Activated naive CD4-positive, alpha-beta T cell treated with anti-CD3 and anti-CD28 coated beads for 36 hours (primary cell): ENCODE results near the gene SH3BP4. TPM values are rescaled to one million over a fixed set of nuclear protein-coding genes. Genes with fewer than 3 reads are reported as not detected.

ENCODE experiments used
- CTCF ChIA-PET: fragments of 350-600 bp; sonication (Branson Sonifier 250); formaldehyde crosslinking; loops from one replicate; lab custom pipeline; 2021; ENCODE audit warnings: antibody characterized with exemption; lab: Charles Lee
- DNase-seq: peaks from one replicate; pipeline ENCODE4 v3.0.0-alpha.2; 2020
- H3K27ac Mint-ChIP-seq: one replicate; pipeline ENCODE4 v1.8.0; 2021; ENCODE audit warnings: mild to moderate bottlenecking, mixed read lengths
- H3K27me3 Mint-ChIP-seq: one replicate; pipeline ENCODE4 v1.8.0; 2021; ENCODE audit warnings: low read depth, mixed read lengths
- H3K36me3 Mint-ChIP-seq: one replicate; pipeline ENCODE4 v1.8.0; 2021; ENCODE audit warnings: low read depth, mixed read lengths
- H3K4me1 Mint-ChIP-seq: one replicate; pipeline ENCODE4 v1.8.0; 2021; ENCODE audit warnings: low read depth, mixed read lengths
- H3K4me3 Mint-ChIP-seq: one replicate; pipeline ENCODE4 v1.8.0; 2021; ENCODE audit warnings: mild to moderate bottlenecking, moderate library complexity, mixed read lengths
- H3K9me3 Mint-ChIP-seq: one replicate; pipeline ENCODE4 v1.8.0; 2021; ENCODE audit warnings: mixed read lengths
- intact Hi-C: fragments of 100-400 bp; cut with micrococcal nuclease; formaldehyde crosslinking; loops from one replicate; pipeline ENCODE4 v1.15.1; 2023
- total RNA-seq, 2 experiments: library from RNA; stranded (reverse); gene quantifications; one replicate each; pipeline ENCODE4 v1.2.3, GENCODE V29; 2021

The SH3BP4 gene
- total RNA-seq, 2 experiments from 2014 or later: 0.42 to 0.64 TPM

DNA sequence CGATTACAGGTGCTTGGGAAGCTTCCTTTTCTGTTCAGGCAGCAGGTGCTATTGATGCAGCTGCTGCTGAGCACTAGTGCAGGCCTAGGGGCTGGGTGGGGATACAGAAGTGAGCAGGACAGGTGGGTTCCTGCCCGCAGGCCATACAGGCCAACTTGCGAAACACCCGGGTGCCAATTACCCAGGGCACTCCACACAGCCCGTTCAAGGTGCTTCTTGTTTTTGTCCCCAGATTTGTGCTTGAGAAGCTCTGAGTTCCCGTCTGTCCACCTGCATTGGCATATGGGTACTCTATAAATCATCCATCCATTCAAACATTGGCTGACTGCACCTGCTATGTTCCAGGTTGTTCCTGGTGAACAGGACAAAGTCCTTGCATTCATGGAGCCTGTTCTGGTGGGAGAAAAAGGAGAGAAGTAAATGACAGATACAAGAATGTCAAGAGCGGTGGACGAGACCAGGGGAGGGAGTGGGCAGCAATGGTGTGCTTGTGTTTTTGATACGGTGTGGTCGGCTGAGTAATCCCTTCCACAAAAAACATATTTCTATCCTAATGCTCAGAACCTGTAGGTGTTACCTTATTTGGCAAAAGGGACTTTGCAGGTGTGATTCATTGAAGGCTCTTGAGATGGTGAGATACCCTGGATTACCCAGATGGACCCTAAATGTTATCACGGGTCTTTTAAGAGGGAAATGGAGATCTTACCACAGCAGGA lies 31.4 kb downstream of the SH3BP4 start:
- Mint-ChIP-seq H3K9me3 (peaks cover 4% of the 10 kb centered on the region), H3K36me3 (no peaks in the 10 kb centered on the region), H3K27me3 (peaks cover under 1% of the 10 kb centered on the region), H3K4me3 (no peak overlapping the region), H3K27ac (no peak overlapping the region), H3K4me1 (no peaks in the 10 kb centered on the region)
- intact Hi-C loops: no loop called here
- CTCF ChIA-PET: no interaction called here
- no peak for DNase-seq

GRCh38 chr2:234985608-234986245 lies 33.9 kb downstream of the SH3BP4 start:
- no peaks in the 10 kb centered on the region for H3K9me3 Mint-ChIP-seq
- H3K27ac Mint-ChIP-seq: no peak overlapping the region
- no peak overlapping the region for H3K4me3 Mint-ChIP-seq
- CTCF ChIA-PET: no interaction called here
- H3K27me3 Mint-ChIP-seq: no peaks in the 10 kb centered on the region
- DNase-seq: no peak
- H3K36me3 Mint-ChIP-seq: no peaks in the 10 kb centered on the region
- H3K4me1 Mint-ChIP-seq: no peaks in the 10 kb centered on the region
- intact Hi-C loops: no loop called here

DNA sequence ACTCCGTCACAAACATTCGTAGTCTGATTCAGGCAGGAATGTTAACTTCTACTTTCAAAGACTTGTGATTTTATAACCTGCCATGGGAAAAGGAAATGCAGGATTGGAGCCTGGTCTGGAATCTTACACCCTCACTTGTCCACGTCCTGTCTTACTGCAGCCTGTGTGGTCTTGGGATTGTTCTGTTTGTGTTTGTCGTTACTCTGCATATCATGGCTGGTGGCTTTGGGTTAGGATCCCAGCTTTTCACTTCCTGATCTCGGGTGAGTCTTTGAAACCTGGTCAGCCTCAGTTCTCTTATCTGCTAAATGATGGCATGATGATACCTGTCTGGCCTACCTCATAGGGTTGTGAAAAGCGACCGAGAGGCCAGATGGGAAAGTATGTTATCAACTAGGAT lies 34.6 kb downstream of the SH3BP4 start:
- CTCF ChIA-PET: no interaction called here
- H3K4me1 Mint-ChIP-seq: no peaks in the 10 kb centered on the region
- intact Hi-C loops: no loop called here
- no peaks in the 10 kb centered on the region for H3K9me3 Mint-ChIP-seq
- no peaks in the 10 kb centered on the region for H3K36me3 Mint-ChIP-seq
- H3K4me3 Mint-ChIP-seq: no peak overlapping the region
- no peak for DNase-seq
- H3K27ac Mint-ChIP-seq: no peak overlapping the region
- no peaks in the 10 kb centered on the region for H3K27me3 Mint-ChIP-seq

- CTCF ChIA-PET: no interaction called here
- no peaks in the 10 kb centered on the region for H3K36me3 Mint-ChIP-seq
- H3K4me3 Mint-ChIP-seq: no peak overlapping the region
- DNase-seq: no peak
- intact Hi-C loops: no loop called here
- H3K4me1 Mint-ChIP-seq: no peaks in the 10 kb centered on the region
- no peak overlapping the region for H3K27ac Mint-ChIP-seq
- no peaks in the 10 kb centered on the region for H3K27me3 Mint-ChIP-seq
- H3K9me3 Mint-ChIP-seq: no peaks in the 10 kb centered on the region
Observed at GRCh38 chr2:234986876-234987720, 35.3 kb downstream of the SH3BP4 start.

GRCh38 chr2:234987754-234988153 lies 35.9 kb downstream of the SH3BP4 start:
- peaks cover 2% of the 10 kb centered on the region for H3K27me3 Mint-ChIP-seq
- no peaks in the 10 kb centered on the region for H3K36me3 Mint-ChIP-seq
- no peak overlapping the region for H3K27ac Mint-ChIP-seq
- no peak overlapping the region for H3K4me3 Mint-ChIP-seq
- no peak for DNase-seq
- intact Hi-C loops: no loop called here
- no peaks in the 10 kb centered on the region for H3K9me3 Mint-ChIP-seq
- CTCF ChIA-PET: no interaction called here
- no peaks in the 10 kb centered on the region for H3K4me1 Mint-ChIP-seq

- no peaks in the 10 kb centered on the region for H3K9me3 Mint-ChIP-seq
- CTCF ChIA-PET: no interaction called here
Observed at GRCh38 chr2:234988491-234988890, 36.7 kb downstream of the SH3BP4 start.

GRCh38 chr2:234989183-234989701 lies 37.4 kb downstream of the SH3BP4 start:
- intact Hi-C loops: no loop called here
- H3K36me3 Mint-ChIP-seq: no peaks in the 10 kb centered on the region
- H3K27ac Mint-ChIP-seq: no peak overlapping the region
- H3K27me3 Mint-ChIP-seq: peaks cover 2% of the 10 kb centered on the region
- H3K4me3 Mint-ChIP-seq: no peak overlapping the region
- no peaks in the 10 kb centered on the region for H3K9me3 Mint-ChIP-seq
- no peaks in the 10 kb centered on the region for H3K4me1 Mint-ChIP-seq
- CTCF ChIA-PET: no interaction called here
- DNase-seq: no peak

More at GRCh38 chr2:234988491-234988890, 36.7 kb downstream of the SH3BP4 start:
- intact Hi-C loops: no loop called here
- DNase-seq: no peak
- Mint-ChIP-seq H3K27me3 (peaks cover 2% of the 10 kb centered on the region), H3K36me3 (no peaks in the 10 kb centered on the region), H3K27ac (no peak overlapping the region), H3K4me3 (no peak overlapping the region), H3K4me1 (no peaks in the 10 kb centered on the region)

DNA sequence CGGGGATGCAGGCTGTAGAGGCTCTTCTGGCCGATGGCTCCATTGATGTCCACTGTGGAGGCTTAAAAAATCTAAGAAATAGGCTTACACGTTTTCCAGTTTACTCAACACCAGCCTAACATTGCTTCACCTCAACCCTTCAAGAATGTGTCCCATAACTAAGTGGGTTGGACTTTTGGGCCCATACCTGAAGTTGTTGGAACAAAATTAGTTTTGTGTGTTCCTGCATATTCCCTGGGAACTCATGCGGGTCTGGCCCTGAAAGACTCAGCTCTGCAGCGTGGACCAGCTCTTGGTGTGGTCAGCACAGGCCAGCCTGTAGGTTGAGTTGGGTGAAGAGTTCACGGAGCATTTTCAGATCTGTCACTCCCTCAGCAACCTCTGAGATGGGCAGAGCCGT lies 38.5 kb downstream of the SH3BP4 start:
- H3K4me3 Mint-ChIP-seq: no peak overlapping the region
- no peak overlapping the region for H3K27ac Mint-ChIP-seq
- CTCF ChIA-PET: no interaction called here
- H3K27me3 Mint-ChIP-seq: peaks cover 4% of the 10 kb centered on the region
- intact Hi-C loops: no loop called here
- no peaks in the 10 kb centered on the region for H3K9me3 Mint-ChIP-seq
- H3K36me3 Mint-ChIP-seq: no peaks in the 10 kb centered on the region
- DNase-seq: no peak
- no peaks in the 10 kb centered on the region for H3K4me1 Mint-ChIP-seq

DNA sequence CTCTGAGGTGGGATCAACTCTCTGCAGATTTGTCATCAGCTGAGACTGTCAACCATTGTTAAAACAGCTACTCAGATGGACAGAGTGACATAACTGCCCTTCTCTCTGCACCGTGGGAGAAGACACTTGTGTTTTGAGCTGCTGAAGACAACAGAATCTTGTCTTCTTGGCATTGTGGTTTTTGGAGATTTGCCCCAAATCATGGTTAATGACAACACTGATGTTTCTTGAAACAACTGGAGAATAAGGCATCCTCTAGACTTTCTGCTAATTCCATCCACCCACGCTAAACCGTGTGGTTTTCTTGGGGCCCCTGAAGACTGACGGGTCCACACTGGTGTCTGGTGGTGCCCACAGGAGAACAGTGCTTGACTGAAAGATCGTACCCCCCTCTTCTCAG lies 39.5 kb downstream of the SH3BP4 start:
- intact Hi-C loops: no loop called here
- Mint-ChIP-seq H3K4me3 (no peak overlapping the region), H3K4me1 (no peaks in the 10 kb centered on the region), H3K27me3 (peaks cover 4% of the 10 kb centered on the region), H3K9me3 (no peaks in the 10 kb centered on the region), H3K36me3 (no peaks in the 10 kb centered on the region), H3K27ac (no peak overlapping the region)
- no peak for DNase-seq
- CTCF ChIA-PET: no interaction called here

- intact Hi-C loops: no loop called here
- CTCF ChIA-PET: no interaction called here
- Mint-ChIP-seq H3K27ac (no peak overlapping the region), H3K27me3 (peaks cover 4% of the 10 kb centered on the region), H3K36me3 (no peaks in the 10 kb centered on the region), H3K4me1 (no peaks in the 10 kb centered on the region), H3K4me3 (no peak overlapping the region), H3K9me3 (no peaks in the 10 kb centered on the region)
- no peak for DNase-seq
Observed at GRCh38 chr2:234991793-234992192, 40.0 kb downstream of the SH3BP4 start.

DNA sequence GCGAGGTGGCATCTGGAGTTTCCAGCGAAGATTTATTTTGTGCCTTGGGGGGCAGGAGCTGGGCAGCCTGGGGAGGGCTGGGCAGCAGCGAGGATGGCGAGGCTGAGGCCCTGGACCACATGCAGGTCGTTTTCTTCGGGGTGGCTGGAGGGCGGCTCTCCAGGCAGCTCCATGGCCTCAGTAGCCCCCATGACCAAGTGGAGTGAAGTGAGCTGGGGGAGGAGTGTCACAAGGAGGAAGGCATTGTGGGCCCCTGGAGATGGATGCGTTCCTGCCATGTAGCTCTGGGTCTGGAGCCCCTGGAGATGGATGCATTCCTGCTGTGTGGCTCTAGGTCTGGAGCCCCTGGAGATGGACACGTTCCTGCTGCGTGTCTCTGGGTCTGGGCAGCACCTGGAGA lies 40.4 kb downstream of the SH3BP4 start:
- no peaks in the 10 kb centered on the region for H3K9me3 Mint-ChIP-seq
- DNase-seq: no peak
- CTCF ChIA-PET: no interaction called here

GRCh38 chr2:234992624-234993349 lies 41.0 kb downstream of the SH3BP4 start:
- H3K27ac Mint-ChIP-seq: no peak overlapping the region
- H3K9me3 Mint-ChIP-seq: no peaks in the 10 kb centered on the region
- CTCF ChIA-PET: no interaction called here
- intact Hi-C loops: no loop called here
- no peak overlapping the region for H3K4me3 Mint-ChIP-seq
- H3K27me3 Mint-ChIP-seq: peaks cover 4% of the 10 kb centered on the region
- H3K36me3 Mint-ChIP-seq: no peaks in the 10 kb centered on the region
- H3K4me1 Mint-ChIP-seq: no peaks in the 10 kb centered on the region
- DNase-seq: no peak

More for the DNA sequence above, 40.4 kb downstream of the SH3BP4 start:
- no peaks in the 10 kb centered on the region for H3K36me3 Mint-ChIP-seq
- H3K4me1 Mint-ChIP-seq: no peaks in the 10 kb centered on the region
- no peak overlapping the region for H3K4me3 Mint-ChIP-seq
- H3K27me3 Mint-ChIP-seq: peaks cover 4% of the 10 kb centered on the region
- intact Hi-C loops: no loop called here
- no peak overlapping the region for H3K27ac Mint-ChIP-seq
